HG02642 (cell line): ENCODE measurements around the gene ITGB8.

Experiments used
- ATAC-seq: cut with Tn5 transposase; IDR thresholded peaks from one replicate; pipeline ENCODE4 v1.9.1; 2021; ENCODE audit warnings: mild to moderate bottlenecking; ENCODE audit not compliant: unreplicated experiment, poor library complexity

Gene ITGB8

DNA sequence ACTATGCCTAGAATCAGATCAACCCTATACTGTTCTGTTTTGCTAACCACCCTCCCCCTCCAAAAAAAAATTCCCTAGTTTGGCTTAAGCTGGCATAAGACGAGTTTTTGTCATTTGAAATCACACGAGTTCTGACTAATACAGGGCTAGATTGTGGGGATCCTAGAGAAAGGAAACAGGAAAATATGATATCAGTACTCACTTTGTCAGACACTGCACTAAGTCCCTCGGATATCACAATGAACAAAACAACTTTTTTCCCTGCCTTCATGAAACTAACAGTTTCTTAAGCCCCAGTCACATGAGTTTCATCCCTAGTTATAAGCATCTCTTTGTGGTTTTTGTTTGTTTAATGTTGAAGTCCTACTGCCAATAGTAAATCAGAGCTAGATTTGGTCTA, 118.5 kb downstream of the ITGB8 start:
- no peak for ATAC-seq

DNA sequence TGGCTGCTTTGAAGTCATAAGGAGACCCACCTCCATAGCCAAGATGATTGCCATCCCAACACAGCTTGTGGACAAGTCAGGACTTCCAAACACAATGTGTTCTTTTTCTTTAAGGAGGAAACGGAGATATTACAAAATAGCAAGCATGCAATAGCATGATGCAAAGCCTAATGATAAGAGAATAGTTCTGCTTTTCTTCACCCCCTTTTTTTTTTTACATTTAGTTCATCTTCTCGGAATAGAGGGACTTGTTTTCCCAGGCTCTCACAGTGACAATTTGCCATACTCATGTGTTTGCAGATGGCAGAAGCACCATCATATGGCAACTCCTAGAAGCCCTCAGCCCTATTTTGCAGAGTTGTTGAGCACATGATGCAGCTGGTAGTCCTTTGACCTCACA, 119.8 kb downstream of the ITGB8 start:
- ATAC-seq, result no peak

DNA sequence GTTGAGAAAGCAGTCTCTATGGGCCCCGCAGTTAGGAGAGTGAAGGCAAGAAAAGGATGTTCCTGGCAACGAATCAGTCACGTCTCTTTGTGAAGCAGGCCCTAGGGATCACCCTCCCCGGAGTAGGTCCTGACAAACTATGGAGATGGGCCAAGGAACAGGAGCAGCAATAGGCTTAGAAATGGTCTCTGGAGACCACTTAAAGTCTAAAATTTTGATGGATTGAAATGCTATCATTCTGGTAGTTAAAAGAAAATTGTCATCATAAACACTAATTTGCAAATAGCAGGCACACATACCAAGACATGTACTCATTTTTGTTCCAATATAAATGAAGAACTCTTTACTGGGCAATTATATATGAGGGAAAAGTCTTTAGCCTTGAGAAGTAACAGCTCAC, 123.5 kb downstream of the ITGB8 start:
- no peak for ATAC-seq

DNA sequence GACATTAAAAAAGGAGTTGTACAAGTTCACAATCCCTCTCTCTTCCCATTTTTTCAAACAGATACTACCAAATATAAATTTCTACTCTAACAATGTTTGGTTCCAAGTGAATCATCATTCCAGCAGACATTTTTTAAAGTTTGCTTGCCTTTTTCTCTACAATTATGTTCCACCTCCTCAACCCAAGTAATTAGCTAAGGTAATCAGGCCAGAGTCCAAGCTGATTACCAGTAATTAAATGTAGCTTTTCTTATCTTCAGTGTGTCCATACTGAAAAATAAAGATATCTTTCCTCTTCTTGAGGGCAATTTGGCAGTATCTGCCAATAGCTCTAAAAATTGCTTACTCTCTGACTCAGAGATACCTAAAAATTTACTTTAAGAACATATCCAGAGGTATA, 126.0 kb downstream of the ITGB8 start:
- ATAC-seq, result no peak

DNA sequence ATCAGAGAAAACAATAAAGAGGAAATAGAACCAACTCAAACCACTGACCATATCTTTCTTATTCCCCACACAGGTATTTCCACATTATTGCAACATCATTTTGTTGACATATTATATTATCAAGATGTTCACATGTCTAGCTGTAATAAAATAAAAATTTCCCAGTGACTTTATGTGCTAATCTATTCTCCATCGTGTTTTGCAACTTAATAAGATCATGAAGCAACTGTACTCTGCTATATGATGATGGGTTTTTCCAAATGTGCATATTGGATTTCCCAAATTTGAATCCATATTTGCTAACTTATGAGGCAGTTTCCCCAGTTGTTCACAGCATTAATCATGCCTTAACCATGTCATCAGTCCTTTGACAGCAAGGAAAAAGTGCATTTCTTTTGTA, 127.8 kb downstream of the ITGB8 start:
- no peak for ATAC-seq

DNA sequence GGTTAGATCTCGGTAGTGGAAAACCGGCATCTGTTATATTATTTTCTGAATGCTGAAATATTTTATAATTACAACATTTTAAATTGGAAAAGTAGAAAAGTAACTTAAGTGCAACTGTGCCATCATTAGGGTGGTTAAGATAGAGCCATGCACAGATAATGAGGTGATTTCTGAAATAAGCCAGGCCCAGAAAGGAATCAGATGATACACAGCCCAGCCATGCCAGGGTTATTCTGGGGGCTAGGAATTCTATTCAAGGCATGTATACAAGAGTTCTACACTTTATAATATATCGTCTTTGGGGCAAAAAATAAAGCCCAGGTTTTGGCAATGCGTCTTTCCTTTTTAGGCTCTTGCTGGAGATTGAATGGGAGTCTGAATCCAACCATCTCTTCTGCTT, 128.7 kb downstream of the ITGB8 start:
- no peak for ATAC-seq

DNA sequence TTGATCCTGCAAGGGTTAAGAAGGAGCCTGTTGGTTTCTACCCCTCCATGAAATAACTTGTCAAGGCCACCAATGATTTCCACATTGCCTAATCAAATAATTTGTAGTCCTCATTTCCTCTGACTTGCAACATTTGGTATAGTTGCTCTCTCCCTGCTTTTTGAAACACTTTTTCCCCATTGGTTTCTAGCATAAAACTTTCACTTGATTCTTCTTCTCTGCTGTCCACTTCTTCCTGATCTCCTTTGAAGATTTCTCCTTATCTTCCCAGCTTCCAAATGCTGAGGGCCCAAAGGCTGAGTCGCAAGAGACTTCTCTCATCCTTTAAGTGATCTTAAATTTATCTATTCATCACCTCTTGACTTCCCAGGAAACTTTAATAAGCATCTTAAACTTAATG, 134.2 kb downstream of the ITGB8 start:
- ATAC-seq, result no peak
